ENCODE measurements around the gene TOR1AIP2.

Gene TOR1AIP2

GRCh38 chr1:179825206-179825605 lies 52.4 kb downstream of the TOR1AIP2 start:
- DNase-seq: no peak

GRCh38 chr1:179824265-179824664 lies 53.3 kb downstream of the TOR1AIP2 start:
- DNase-seq: no peak

GRCh38 chr1:179823693-179824092 lies 53.9 kb downstream of the TOR1AIP2 start:
- DNase-seq: no peak

GRCh38 chr1:179822065-179822464 lies 55.5 kb downstream of the TOR1AIP2 start:
- DNase-seq: no peak

GRCh38 chr1:179821524-179821923 lies 56.1 kb downstream of the TOR1AIP2 start:
- DNase-seq: no peak

GRCh38 chr1:179820226-179820970 lies 57.2 kb downstream of the TOR1AIP2 start:
- DNase-seq: no peak

- no peak for DNase-seq
Observed at GRCh38 chr1:179818743-179819173, 58.8 kb downstream of the TOR1AIP2 start.

- DNase-seq: no peak
Observed at GRCh38 chr1:179818260-179818659, 59.3 kb downstream of the TOR1AIP2 start.

- DNase-seq: no peak
Observed at GRCh38 chr1:179817789-179818188, 59.8 kb downstream of the TOR1AIP2 start.

GRCh38 chr1:179817056-179817455 lies 60.5 kb downstream of the TOR1AIP2 start:
- no peak for DNase-seq

GRCh38 chr1:179816196-179816960 lies 61.2 kb downstream of the TOR1AIP2 start:
- no peak for DNase-seq

- DNase-seq: no peak
Observed at GRCh38 chr1:179815641-179816040, 62.0 kb downstream of the TOR1AIP2 start.

- DNase-seq: peak; percentile 72
Observed at GRCh38 chr1:179814546-179814838, 63.1 kb downstream of the TOR1AIP2 start.

GRCh38 chr1:179813626-179814545 lies 63.7 kb downstream of the TOR1AIP2 start:
- DNase-seq: no peak

GRCh38 chr1:179812501-179813292 lies 64.9 kb downstream of the TOR1AIP2 start:
- DNase-seq: no peak

- DNase-seq: no peak
Observed at GRCh38 chr1:179810367-179810715, 67.3 kb downstream of the TOR1AIP2 start.

GRCh38 chr1:179809506-179810366 lies 67.9 kb downstream of the TOR1AIP2 start:
- peak; percentile 69 for DNase-seq

GRCh38 chr1:179808503-179808902 lies 69.1 kb downstream of the TOR1AIP2 start:
- DNase-seq: no peak

- DNase-seq: no peak
Observed at GRCh38 chr1:179807691-179808485, 69.7 kb downstream of the TOR1AIP2 start.

GRCh38 chr1:179807291-179807690 lies 70.3 kb downstream of the TOR1AIP2 start:
- DNase-seq: no peak

- no peak for DNase-seq
Observed at GRCh38 chr1:179806333-179806732, 71.3 kb downstream of the TOR1AIP2 start.
